Activated CD4-positive, alpha-beta T cell treated with anti-CD3 and anti-CD28 coated beads, Interleukin-2, amount 50 U/mL, for 1 hour (primary cell): ENCODE data around the gene GPX5.
"Not testable (repeated sequence)": the region's sequence is repeated elsewhere in the genome, so short reads cannot be mapped to it uniquely, and the experiment has no call there.

ENCODE experiments used
- DNase-seq: peaks from one replicate; pipeline ENCODE4 v3.0.0-alpha.2; 2020

The GPX5 gene

GRCh38 chr6:28525496-28526039 is at the start of gene GPX5:
Gene GPX5 (plus strand): TSS chr6:28525881. CDS start chr6:28526014, 133 bp downstream.
- DNase-seq: no peak

DNA sequence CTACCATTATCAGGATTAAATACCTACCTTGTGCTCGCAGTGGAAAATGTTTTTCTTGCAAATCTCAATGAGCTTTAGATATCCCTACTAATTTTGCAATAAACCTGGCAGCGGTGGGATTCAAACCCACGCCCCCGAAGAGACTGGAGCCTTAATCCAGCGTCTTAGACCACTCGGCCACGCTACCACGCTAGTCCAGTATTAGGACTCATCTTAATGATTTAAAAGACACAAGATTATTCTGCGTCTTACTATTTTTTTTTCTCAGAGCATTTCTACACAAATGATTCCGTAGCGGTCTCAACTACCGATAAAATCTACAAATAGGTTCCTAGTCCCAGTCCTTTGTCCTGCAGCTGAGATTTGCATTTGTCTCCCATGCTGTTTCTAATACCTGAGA is 47.2 kb upstream of the GPX5 start:
- DNase-seq: no peak

GRCh38 chr6:28480253-28480932 is 45.3 kb upstream of the GPX5 start:
- DNase-seq: no peak

- DNase-seq: no peak
Measured at GRCh38 chr6:28485482-28485881, 40.2 kb upstream of the GPX5 start.

- DNase-seq: no peak
Measured at GRCh38 chr6:28486533-28486932, 39.1 kb upstream of the GPX5 start.

GRCh38 chr6:28486988-28487742 is 38.5 kb upstream of the GPX5 start:
- DNase-seq: no peak

GRCh38 chr6:28488916-28489365 is 36.7 kb upstream of the GPX5 start:
- DNase-seq: no peak

DNA sequence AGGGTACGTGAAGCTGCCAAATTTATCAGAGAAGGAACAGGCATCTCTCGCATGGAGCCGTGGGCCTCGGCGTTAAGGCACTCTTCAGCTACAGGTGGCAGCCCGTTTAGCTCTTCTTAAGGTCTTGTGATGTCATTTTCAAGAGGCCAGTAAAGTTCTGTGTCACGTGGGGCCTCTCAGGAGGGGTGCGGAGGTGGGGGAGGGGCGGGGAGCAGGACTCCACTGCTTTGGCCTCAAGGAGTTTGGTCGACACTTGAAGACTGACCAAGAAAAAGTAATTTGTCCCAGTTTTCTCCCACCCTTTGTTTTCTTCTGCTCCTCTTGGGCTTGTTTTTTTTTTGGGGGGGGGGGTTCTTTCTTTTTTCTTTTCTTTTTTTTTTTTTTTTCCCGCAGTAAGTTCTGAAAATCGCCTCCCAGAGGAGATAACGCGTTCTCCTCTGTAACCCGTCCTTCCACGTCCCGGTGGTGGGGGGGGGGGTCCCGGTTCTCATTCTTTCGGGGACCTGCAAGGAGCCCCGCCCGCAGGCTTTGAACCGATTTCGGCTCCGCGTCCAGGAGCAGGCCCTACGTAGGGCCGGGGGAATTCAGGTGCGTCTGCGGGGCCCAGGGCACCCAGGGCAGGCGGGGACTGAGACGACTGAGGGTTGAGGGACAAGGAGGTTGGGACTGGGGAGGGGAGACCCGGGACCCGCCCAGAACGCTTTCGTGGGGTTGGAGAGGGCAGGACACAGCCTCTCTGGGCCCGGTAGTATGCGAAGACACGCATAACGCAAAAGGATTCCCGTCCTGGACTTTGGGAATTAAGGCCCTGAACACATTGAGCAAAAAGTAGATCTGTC is 36.1 kb upstream of the GPX5 start:
- DNase-seq: peak; percentile 17

- no peak for DNase-seq
Measured at GRCh38 chr6:28490205-28490890, 35.3 kb upstream of the GPX5 start.

- no peak for DNase-seq
Measured at GRCh38 chr6:28491984-28492317, 33.7 kb upstream of the GPX5 start.

DNA sequence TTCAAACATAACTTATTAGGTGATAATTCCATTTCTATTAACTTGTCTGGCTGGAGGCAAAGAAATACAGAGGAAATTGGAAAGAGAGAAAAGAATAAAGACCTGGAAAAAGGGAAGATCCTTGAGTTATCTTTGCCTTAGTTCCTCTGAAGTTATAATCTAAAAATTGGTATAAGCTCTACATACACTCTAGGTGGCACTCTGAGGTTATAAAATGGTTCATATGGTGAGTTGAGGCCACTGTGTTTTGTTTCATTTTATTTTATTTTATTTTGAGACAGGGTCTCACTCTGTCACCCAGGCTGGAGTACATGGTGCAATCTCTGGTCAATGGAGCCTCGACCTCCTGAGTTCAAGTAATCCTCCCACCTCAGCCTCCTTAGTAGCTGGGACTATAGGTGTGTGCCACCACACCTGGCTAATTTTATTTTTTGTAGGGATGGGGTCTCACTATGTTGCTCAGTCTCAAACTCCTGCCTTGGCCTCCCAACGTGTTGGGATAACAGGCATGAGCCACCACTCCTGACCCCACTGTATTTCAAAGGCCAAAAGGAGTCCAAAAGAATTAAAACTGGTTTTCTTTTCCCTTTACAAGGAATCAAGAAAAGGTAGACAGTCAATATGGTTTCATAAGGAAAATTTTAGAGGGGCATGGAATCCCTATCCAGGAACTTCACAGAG is 29.4 kb upstream of the GPX5 start:
- DNase-seq: no peak

- DNase-seq: no peak
Measured at GRCh38 chr6:28497306-28497705, 28.4 kb upstream of the GPX5 start.

DNA sequence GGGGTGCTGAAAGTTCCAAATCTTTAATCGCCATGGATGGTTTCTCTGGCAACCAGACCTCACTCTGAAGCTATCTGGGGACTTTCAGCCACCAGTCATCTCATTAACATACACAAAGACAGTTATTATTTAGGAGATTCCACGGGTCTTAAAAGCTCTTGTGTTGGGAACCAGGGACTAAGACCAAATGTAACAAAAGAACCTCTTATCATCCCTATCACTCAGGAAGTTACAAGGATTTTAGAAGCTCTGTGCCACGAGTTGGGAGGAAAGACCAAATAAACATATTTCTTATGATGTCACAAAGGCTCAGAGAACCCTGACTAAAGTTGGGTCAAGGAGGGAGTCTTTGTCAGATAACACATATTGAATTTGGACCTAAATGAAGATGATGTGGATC is 27.8 kb upstream of the GPX5 start:
- no peak for DNase-seq

- DNase-seq: no peak
Measured at GRCh38 chr6:28501259-28501658, 24.4 kb upstream of the GPX5 start.

GRCh38 chr6:28502136-28502535 is 23.5 kb upstream of the GPX5 start:
- DNase-seq: not testable (repeated sequence)

GRCh38 chr6:28502709-28503305 is 22.9 kb upstream of the GPX5 start:
- DNase-seq: not testable (repeated sequence)

DNA sequence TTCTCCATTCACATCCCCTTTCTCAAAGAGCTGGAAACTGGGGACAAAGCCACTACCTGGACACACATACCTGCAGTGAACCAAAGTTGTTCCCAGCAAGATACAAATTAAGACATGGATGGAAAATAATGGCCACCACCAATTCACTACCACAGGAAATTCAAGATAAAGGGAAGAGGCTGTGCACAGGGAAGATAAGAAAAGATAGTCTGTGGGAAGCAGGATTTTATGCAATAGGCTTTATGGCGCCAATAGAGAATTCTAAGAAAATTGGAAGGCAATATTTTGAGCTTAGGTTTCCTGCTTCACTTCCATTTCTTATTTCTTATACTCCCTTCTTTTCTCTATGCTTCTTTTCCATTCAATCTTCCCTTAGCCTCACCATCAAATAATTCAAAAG is 19.9 kb upstream of the GPX5 start:
- DNase-seq: no peak

GRCh38 chr6:28506807-28507475 is 18.7 kb upstream of the GPX5 start:
- no peak for DNase-seq

DNA sequence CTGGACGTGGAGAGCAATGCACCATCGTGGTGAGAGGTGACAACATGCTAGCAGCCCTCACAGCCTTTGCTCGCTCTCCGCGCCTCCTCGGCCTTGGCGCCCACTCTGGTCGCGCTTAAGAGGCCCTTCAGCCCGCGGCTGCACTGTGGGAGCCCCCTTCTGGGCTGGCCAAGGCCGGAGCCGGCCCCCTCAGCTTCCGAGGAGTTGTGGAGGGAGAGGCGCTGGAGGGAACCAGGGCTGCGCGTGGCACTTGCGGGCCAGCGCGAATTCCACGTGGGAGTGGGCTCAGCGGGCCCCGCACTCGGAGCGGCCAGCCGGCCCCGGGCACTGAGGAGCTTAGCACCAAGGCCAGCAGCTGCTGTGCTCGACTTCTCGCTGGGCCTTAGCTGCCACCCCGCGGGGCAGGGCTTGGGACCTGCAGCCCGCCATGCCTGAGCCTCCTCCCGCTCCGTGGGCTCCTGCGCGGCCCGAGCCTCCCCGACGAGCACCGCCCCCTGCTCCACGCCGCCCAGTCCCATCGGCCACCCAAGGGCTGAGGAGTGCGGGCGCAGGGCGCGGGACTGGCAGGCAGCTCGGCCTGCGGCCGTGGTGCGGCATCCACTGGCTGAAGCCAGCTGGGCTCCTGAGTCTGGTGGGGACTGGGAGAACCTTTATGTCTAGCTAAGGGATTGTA is 13.9 kb upstream of the GPX5 start:
- DNase-seq: no peak

DNA sequence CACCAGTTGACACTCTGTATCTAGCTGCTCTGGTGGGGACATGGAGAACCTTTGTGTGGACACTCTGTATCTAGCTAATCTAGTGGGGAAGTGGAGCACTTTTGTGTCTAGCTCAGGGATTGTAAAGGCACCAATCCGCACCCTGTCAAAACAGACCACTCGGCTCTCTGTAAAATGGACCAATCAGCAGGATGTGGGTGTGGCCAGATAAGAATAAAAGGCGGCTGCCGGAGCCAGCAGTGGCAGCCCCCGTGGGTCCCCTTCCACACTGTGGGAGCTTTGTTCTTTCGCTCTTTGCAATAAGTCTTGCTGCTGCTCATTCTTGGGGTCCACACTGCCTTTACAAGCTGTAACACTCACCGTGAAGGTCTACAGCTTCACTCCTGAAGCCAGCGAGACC is 13.3 kb upstream of the GPX5 start:
- DNase-seq: not testable (repeated sequence)

GRCh38 chr6:28515676-28516075 is 10.0 kb upstream of the GPX5 start, which contains the start of gene GPX6:
Gene GPX6 (minus strand): TSS chr6:28515793. CDS start chr6:28515743, 50 bp downstream.
- DNase-seq: no peak
